HepG2 (cell line): ENCODE results near the gene MRGPRF.

Experiments
- KAT2B ChIP-seq: fragments of 150-350 bp; IDR thresholded peaks from 2 replicates; pipeline ENCODE4 v1.6.1; 2014; ENCODE audit warnings: low read depth, low read length, borderline replicate concordance
- MYC ChIP-seq: sonication (generic); formaldehyde crosslinking; IDR thresholded peaks from 2 replicates; pipeline ENCODE4 v1.9.0; 2021; ENCODE audit warnings: missing genetic modification reagents, borderline replicate concordance
- POLR2A ChIP-seq, 2 experiments: IDR thresholded peaks; 2 replicates each; pipeline ENCODE4 v1.6.1; 2011; ENCODE audit warnings: low read depth in 2 of 2, low read length in 2 of 2, mild to moderate bottlenecking in 1 of 2, moderate library complexity in 1 of 2; ENCODE audit not compliant: insufficient read depth in 1 of 2
- ZNF816 ChIP-seq: sonication (generic); formaldehyde crosslinking; IDR thresholded peaks from 2 replicates; pipeline ENCODE4 v1.8.0; 2022; ENCODE audit warnings: missing genetic modification reagents, mild to moderate bottlenecking, borderline replicate concordance

DNA sequence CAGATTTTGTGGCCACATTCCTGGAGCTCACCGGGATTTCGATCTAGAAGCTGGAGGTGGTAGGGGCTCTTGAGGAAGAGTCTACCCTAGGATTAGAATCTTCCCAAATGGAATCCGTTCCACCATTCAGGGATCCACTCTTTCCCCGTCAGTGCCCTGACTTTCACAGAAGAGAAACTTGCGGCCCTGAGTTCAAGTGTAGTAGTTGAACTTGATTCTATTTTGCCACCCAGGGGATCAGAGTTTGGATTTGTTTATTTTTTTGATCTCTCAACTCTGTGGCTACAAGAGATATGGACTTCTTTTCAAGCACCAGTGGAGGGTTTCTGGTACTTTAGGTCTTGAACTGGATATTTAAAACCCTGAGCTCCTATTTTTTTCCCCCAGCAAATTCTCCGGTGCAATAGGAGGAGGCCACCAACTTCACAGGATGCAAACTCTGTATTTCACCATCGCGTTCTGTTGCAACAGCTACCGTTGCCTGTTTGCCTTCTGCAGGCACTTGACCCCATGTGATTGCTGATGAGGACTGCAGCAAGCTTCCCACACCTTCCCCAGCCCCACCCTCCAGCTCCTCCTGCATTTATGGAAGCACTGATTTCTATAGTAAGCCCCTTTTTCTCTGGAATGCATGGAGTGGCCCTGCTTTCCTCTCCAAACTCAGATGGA lies 14.8 kb upstream of the MRGPRF start:
- TF ChIP-seq KAT2B (no peak), MYC (no peak), POLR2A (IDR thresholded peaks at IDR 0.05; ENCODE audit: insufficient read depth in 1 of 2, low read depth in 2 of 2, low read length in 2 of 2) (no peak), ZNF816 (CRISPR knock-in tag) (no peak)
